ENCODE measurements around the gene TESMIN. TPM values are rescaled to one million over a fixed set of nuclear protein-coding genes. Genes with fewer than 3 reads are reported as not detected.
A peak's percentile ranks its signal among the peaks of the same experiment; 100 is the strongest.

Gene TESMIN
- total and polyA plus RNA-seq, 2 of the 4 experiments (the other 2 are of a cell fraction), result 0.90 to 2.2 TPM

GRCh38 chr11:68684385-68685356 lies 66.6 kb downstream of the TESMIN start, which contains the start of gene GAL:
GAL (plus strand) TSS chr11:68684544; CDS start chr11:68684924, 380 bp downstream.
- POLR2A ChIA-PET (ENCODE audit: unreplicated experiment), result no interaction called here
- H2BK15ac ChIP-seq (ENCODE audit: low read depth, low read length), result no peak within 1 kb of the TSS
- in situ Hi-C loops (cut with MboI; ENCODE audit: low sequenced_read_pairs), result no loop called here
- H3K4ac ChIP-seq (ENCODE audit: low read depth, low read length), result no peak within 1 kb of the TSS
- H3K4me3 ChIP-seq (ENCODE audit: insufficient read depth, low read depth, low read length), result peak within 1 kb of the TSS; percentile 29
- DNase-seq (no peak), ATAC-seq (ENCODE audit: low read depth) (peak; percentile 69)
- peaks cover 3% of the 10 kb centered on the region; the same call in 1 of the 2 replicates for H3K4me1 ChIP-seq (ENCODE audit: control insufficient read depth, insufficient read depth, low read length)
- H3K4me2 ChIP-seq (ENCODE audit: low read depth, low read length), result peak within 1 kb of the TSS; percentile 39; the same call in 1 of the 2 replicates
- no peaks in the 10 kb centered on the region; the same call in 1 of the 2 replicates for H4K20me1 ChIP-seq (ENCODE audit: insufficient read depth, low read length)
- peak within 1 kb of the TSS; percentile 72 for H2AK9ac ChIP-seq (replicated peaks; ENCODE audit: low read depth, low read length, poor library complexity)
- TF ChIP-seq MXI1 (IDR thresholded peaks at IDR 0.05; ENCODE audit: borderline replicate concordance, low read depth, low read length), result peak; percentile 55; the same call in 1 of the 2 replicates
- TF ChIP-seq USF2 (IDR thresholded peaks at IDR 0.05; ENCODE audit: low read depth, low read length), result 0 out of 2 replicates have a peak, but pooled peaks have one; percentile 18
- no peak for TF ChIP-seq RCOR1 (IDR thresholded peaks at IDR 0.05; ENCODE audit: insufficient replicate concordance, low read length)
- no peak within 1 kb of the TSS for H3K9ac ChIP-seq (ENCODE audit: low read depth, low read length)
- H3K23ac ChIP-seq (ENCODE audit: low read depth, low read length), result no peak within 1 kb of the TSS
- peak within 1 kb of the TSS; percentile 12; the same call in 1 of the 2 replicates for H2AK5ac ChIP-seq (ENCODE audit: low read depth, low read length)
- H3K27me3 ChIP-seq (ENCODE audit: control insufficient read depth, insufficient read depth, low read length), result peaks cover 55% of the 10 kb centered on the region
- H3K27ac ChIP-seq (ENCODE audit: insufficient read depth, low read length), result no peak within 1 kb of the TSS
- no peak within 1 kb of the TSS for H3K14ac ChIP-seq (replicated peaks; ENCODE audit: low read depth, low read length)
- 9% methylated on average over 76 of the region's 113 CpGs; no CpG with 5 or more reads in 1 of the 2 experiments for WGBS, 2 experiments (ENCODE audit: extremely low coverage in 2 of 2, insufficient read length in 1 of 2)
- no peaks in the 10 kb centered on the region; the same call in 1 of the 2 replicates for H3K9me1 ChIP-seq (ENCODE audit: insufficient read depth, low read length)
- no peak within 1 kb of the TSS for H2BK20ac ChIP-seq (ENCODE audit: low read depth, low read length)
- dilution Hi-C loops (cut with HindIII; ENCODE audit: low sequenced_read_pairs, unreplicated experiment), result no loop called here
- H2AFZ ChIP-seq (replicated peaks; ENCODE audit: low read length, poor library complexity), result peak within 1 kb of the TSS; percentile 82
- BruUV-seq (replicated peaks), result no TSS peak
- intact Hi-C loops (cut with micrococcal nuclease), result no loop called here
- H2BK120ac ChIP-seq (ENCODE audit: low read depth, low read length), result no peak within 1 kb of the TSS
- H2BK5ac ChIP-seq (ENCODE audit: low read depth, low read length, poor library complexity, severe bottlenecking), result no peak within 1 kb of the TSS
- CTCF ChIA-PET, result no interaction called here
- H3K9me3 ChIP-seq (ENCODE audit: control insufficient read depth, insufficient read depth, low read length), result no peaks in the 10 kb centered on the region
- H4K5ac ChIP-seq (ENCODE audit: low read depth, low read length), result no peak within 1 kb of the TSS
- H3K18ac ChIP-seq (ENCODE audit: low read depth, low read length), result no peak within 1 kb of the TSS
- H3K56ac ChIP-seq (ENCODE audit: extremely low read depth, insufficient read depth, low read length), result no peak within 1 kb of the TSS
- H4K8ac ChIP-seq (ENCODE audit: low read depth in 2 of 2, low read length in 2 of 2), result no peak within 1 kb of the TSS
- no peak within 1 kb of the TSS for H4K91ac ChIP-seq (ENCODE audit: insufficient read depth, low read depth, low read length)
- H3K79me1 ChIP-seq (ENCODE audit: low read depth in 1 of 2, low read length in 2 of 2), result no peaks in the 10 kb centered on the region
- no peaks in the 10 kb centered on the region for H3K36me3 ChIP-seq (ENCODE audit: control insufficient read depth, insufficient read depth, low read length)

Data from IMR-90 (cell line).